ENCODE results near the gene HOGA1. TPM values are rescaled to one million over a fixed set of nuclear protein-coding genes. Genes with fewer than 3 reads are reported as not detected.

The HOGA1 gene
- total RNA-seq = 1.5 and 1.6 TPM in 2 replicates

DNA sequence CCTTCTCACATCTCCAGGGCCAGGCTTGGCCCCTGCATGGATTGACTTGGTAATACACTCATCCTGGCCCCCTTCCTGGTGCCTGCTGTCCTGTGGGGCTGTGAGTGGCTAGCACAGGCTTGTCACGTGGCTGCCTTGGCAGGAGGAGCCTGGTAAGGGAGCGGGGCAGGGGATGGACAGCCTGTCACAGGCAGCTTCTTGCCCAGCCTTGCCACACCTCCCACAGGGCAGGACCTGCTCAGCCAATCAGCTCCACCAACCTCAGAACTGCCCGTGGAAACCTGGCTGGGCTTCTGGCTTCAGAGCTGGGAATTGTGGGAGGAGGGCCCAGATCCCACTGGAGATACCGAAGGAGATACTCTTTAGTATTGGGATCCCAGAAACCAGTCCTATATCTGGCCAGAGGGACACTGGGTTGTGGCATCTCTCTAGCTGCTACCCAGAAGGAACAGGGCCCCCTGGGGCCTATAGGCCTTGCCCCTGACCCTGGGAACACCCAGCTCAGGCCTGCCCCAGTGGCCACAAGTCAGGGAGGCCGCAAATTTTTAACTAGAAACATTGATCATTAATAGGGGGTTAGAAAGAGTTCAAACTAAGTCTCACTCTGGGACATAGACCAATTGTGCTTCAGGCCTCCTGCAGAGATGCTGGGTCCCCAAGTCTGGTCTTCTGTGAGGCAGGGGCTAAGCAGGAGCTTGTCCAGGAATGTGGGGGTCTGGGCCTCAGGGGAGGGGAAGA is at the start of gene HOGA1:
HOGA1 (plus strand) TSS at position 330 of the 738 bp plus-strand sequence; CDS start at position 645, 315 bp downstream.

DNA sequence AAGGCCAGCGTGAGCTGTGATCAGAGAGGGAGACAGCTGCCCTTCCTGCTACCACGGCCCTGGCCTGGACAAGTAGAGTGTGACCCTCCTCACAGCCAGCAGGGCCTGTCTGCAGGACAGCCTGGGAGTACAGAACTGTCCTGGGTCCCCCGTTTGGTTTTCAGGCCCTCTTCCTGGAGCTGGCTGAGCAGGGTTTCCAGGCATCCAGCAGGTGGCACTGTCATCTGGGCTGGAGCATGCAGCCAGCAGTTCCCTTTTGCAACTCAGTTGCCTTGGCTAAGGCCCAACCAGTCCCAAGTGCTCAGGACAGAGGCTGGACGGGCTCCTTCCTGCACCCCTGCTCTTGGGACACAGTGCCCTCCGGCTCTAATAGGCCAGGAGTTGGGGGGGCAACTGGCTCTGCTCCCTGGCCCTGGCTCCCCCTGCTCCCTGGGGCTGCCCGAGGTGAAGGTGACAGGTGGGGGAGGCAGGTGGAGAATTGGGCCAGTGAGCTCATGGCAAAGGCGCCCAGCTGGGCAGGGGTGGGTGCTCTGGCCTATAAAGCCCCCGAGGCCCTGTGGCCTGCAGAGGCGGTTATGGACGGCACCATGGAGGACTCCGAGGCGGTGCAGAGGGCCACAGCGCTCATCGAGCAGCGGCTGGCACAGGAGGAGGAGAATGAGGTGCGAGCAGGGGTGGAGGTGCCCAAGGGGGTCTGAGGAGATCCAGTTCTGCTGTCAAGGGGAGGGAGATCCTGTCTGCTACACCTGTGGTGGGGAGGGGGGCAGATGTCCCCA is 11.8 kb upstream of the HOGA1 start, which contains the start of gene ANKRD2:
ANKRD2 (plus strand) TSS at position 566 of the 776 bp plus-strand sequence; CDS start at position 576, 10 bp downstream.

DNA sequence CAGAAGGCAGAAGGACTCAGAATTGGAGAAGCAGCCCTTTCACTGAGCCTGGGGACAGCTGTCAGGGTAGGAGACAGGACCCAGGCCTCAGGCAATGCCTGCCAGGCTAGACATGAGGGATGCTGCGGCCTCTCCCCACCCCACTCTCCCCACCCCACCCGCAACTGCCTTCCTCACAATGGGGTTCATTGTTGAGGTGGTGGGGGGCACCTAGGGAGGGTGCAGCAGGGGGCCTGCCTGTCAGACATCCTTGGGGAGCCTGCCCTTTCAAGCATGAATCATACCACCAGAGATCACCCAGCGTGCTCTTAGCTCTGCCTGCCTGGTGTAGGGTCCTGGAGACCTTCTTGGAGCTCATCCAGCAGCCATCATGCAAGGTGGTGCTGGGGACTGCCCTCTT is 5.3 kb downstream of the HOGA1 start, which contains the start of gene C10orf62:
C10orf62 (plus strand) TSS at position 243 of the 400 bp plus-strand sequence. CDS start 177 bp downstream, outside the sequence.

DNA sequence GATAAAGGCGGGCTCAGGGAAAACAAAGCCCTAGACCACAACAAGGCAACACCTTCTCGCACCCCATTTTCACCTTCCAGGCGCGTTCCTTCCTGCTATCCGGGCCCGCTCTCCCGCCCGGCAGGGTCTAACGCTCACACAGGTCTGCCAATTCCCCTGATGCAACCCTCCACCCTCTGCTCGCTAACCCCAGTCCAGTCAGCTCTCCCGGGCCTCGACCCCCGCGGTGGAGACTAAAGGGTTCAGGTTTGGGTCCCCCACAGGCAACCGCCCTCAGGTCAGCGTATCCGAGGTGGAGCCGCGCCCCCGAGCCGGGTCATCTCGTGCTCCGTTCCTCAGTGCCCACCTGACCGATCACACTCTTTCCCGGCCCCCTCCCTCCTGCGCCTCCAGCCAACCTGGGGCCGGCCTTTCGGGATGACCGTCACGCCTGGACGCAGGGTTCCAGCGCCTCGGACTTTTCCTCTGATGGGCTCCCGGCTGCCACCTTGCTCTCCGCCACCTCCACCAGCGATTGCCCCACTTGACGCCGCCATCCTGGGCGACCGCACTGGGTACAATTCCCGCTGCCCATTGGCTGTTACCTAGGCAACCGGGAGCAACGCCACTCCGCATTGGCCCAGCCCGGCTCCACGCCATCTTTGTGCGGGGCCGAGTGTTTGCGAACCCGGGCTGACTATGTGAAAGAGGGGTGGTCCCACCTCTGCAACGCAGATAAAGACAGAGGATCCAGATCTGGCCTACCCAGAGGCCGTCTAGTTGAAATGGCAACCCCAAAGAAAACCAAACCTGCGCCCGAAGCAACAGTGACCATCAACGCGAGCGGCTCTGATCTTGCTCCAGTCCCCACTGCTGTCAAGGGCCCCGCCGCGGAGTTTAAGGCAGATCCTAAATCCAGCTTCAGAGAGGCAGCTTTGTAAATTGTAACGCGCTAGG is 49.0 kb downstream of the HOGA1 start, which contains the start of gene MORN4:
MORN4 (minus strand) TSS at position 552 of the 936 bp plus-strand sequence. CDS start 13,847 bp downstream, outside the sequence.

DNA sequence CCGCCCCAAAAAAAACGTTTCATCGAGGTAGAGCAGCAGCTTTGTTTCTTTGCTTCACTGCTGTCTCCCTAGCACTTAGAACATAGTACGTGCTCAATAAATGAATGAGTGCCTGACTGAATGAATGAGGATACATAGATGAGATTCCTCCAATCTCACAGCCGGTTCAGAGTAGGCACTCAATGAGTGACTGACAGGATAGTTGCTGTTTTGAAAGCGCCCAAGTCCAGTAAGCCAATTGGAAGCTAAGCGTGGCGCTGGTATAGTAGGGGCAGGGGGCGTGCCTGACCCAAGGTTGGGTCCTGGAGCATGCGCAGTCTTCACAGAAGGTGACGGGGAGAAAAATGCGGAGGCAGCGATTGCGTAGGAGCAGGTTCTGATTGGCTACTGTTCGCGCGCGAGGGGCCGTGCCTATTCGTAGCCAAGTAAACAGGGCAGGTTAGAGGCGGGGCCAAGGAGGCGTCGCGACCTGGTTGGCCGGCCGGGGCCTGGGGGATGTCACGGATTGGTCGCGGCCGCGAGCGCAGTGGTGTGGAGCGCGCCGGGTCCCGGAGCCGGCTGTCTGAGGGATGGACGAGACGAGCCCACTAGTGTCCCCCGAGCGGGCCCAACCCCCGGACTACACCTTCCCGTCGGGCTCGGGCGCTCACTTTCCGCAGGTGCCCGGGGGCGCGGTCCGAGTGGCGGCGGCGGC is 56.1 kb downstream of the HOGA1 start, which contains the start of gene PI4K2A:
PI4K2A (plus strand) TSS at position 498 of the 694 bp plus-strand sequence; CDS start at position 570, 72 bp downstream.

Other genes starting within 250 kb of the HOGA1 start
- gene FRAT2, start 249.7 kb upstream of the HOGA1 start, total RNA-seq = 8.5 and 10.9 TPM in 2 replicates
- 20.4 and 27.7 TPM in 2 replicates for gene RRP12, start 183.0 kb upstream of the HOGA1 start, total RNA-seq
- 478 and 494 TPM in 2 replicates for gene PGAM1, start 158.2 kb upstream of the HOGA1 start, total RNA-seq
- 25.5 and 29.9 TPM in 2 replicates for gene EXOSC1, start 138.4 kb upstream of the HOGA1 start, total RNA-seq
- 58.9 and 63.1 TPM in 2 replicates for gene ZDHHC16, start 138.2 kb upstream of the HOGA1 start, total RNA-seq
- gene MMS19, start 86.0 kb upstream of the HOGA1 start, total RNA-seq = 94.9 and 97.0 TPM in 2 replicates
- gene UBTD1, start 85.5 kb upstream of the HOGA1 start, total RNA-seq = 28.2 and 34.6 TPM in 2 replicates
- gene ANKRD2, start 11.6 kb upstream of the HOGA1 start, total RNA-seq = 0.24 and 0.32 TPM in 2 replicates
- gene C10orf62, start 5.3 kb downstream of the HOGA1 start, total RNA-seq = 0.49 TPM in 1 of 2 replicates, not detected in the other
- 5.0 and 5.8 TPM in 2 replicates for gene MORN4, start 49.1 kb downstream of the HOGA1 start, total RNA-seq
- 29.7 and 37.8 TPM in 2 replicates for gene PI4K2A, start 56.3 kb downstream of the HOGA1 start, total RNA-seq
- 23.5 and 32.1 TPM in 2 replicates for gene AVPI1, start 102.9 kb downstream of the HOGA1 start, total RNA-seq
- 63.3 and 68.2 TPM in 2 replicates for gene MARVELD1, start 129.3 kb downstream of the HOGA1 start, total RNA-seq
- 19.8 and 20.6 TPM in 2 replicates for gene ZFYVE27, start 152.7 kb downstream of the HOGA1 start, total RNA-seq
- not detected in 2 replicates for gene SFRP5, start 187.6 kb downstream of the HOGA1 start, total RNA-seq